LHCN-M2 (cell line): ENCODE measurements around the gene E2F2. TPM values are rescaled to one million over a fixed set of nuclear protein-coding genes. Genes with fewer than 3 reads are reported as not detected.
"Not testable (repeated sequence)": the region's sequence is repeated elsewhere in the genome, so short reads cannot be mapped to it uniquely, and the experiment has no call there.

Experiments
- DNase-seq: peaks from one replicate; pipeline ENCODE4 v3.0.0-alpha.2; 2012; ENCODE audit warnings: low read depth
- total RNA-seq: library from RNA; depleted of rRNA; stranded (reverse); fragments of >200 nt; gene quantifications from 2 replicates; pipeline ENCODE4 v1.2.3, GENCODE V29; 2014

Gene E2F2
- total RNA-seq, 1 experiment from 2014 or later = 6.6 TPM

DNA sequence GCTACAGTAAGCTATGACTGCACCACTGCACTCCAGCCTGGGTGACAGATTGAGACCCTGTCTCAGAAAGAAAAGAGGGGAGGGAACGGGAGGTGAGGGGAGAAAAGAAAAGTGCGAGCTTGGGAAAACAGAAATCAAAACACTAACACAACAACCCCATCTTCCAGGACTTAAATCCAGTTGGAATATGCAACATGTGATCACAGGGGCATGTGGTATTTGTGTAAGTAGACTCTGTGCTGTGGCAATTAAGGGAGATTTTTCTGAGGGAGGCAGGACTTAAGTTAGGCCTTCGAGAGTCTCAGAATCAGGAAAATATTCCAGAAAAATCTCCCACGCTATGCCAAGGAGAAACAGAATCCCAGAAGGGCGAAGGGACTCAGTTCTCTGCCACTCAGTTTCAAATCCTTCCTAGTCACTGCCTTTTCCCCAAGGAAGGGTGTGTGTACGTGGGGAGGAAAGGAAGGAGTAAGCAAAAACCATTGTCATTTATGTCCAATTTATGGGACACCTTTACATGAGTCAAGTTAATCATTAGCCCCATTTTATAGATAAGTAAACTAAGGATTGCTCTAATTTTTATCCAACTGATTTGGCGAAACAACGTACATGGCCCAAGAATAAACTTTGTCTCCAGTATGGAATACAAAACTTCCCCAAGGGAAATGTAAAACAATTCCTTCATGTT lies 16.0 kb upstream of the E2F2 start:
- no peak for DNase-seq

- DNase-seq = no peak
Measured at GRCh38 chr1:23545851-23546250, 14.8 kb upstream of the E2F2 start.

DNA sequence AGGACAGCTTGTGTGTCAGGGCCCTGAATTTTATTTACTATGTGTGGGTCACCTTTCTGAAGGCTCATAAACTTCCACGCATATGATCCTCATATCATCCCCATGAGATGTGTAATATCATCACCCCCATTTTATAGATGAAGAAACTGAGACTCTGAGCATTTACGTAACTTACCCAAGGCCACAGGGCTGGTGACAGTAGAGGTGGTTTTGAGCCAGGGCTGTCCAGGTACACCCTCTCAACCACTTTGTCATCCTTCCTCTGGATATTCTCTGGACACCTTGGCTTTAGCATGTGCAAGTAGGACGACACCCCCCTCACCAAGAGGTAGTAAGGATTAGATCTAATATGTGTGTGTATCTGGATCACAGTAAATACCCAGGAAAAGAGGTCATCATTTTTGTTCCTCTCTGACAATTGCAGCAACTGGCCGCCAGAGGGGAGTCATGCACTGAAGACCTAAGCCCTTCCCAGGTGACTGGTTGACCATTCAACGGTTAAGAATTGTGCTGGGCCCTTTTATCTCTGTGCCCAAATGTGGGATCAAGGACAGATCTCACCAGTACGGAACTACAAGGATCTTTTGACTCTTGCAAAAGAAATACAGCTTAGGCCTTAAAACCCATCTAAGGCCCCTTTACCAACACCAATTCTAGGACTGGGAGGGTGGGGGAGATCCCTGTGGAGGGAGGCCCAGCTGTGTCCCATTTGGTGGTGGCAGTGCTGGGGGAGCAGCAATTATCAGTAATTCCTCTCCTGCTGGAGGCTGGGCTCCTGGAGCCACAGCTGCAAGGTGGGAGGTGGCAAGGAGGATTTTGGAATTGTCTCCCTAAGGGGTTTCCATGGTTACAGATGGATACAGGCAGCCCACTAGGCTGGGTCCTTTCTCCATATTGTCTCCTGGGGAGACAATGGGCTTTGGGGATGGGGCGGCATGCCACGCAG lies 13.7 kb upstream of the E2F2 start:
- peak; percentile 74 for DNase-seq

GRCh38 chr1:23543707-23544443 lies 12.8 kb upstream of the E2F2 start:
- no peak for DNase-seq

- DNase-seq = not testable (repeated sequence)
Measured at GRCh38 chr1:23542940-23543339, 11.9 kb upstream of the E2F2 start.

GRCh38 chr1:23539698-23540266 lies 8.7 kb upstream of the E2F2 start:
- peak; percentile 88 for DNase-seq

DNA sequence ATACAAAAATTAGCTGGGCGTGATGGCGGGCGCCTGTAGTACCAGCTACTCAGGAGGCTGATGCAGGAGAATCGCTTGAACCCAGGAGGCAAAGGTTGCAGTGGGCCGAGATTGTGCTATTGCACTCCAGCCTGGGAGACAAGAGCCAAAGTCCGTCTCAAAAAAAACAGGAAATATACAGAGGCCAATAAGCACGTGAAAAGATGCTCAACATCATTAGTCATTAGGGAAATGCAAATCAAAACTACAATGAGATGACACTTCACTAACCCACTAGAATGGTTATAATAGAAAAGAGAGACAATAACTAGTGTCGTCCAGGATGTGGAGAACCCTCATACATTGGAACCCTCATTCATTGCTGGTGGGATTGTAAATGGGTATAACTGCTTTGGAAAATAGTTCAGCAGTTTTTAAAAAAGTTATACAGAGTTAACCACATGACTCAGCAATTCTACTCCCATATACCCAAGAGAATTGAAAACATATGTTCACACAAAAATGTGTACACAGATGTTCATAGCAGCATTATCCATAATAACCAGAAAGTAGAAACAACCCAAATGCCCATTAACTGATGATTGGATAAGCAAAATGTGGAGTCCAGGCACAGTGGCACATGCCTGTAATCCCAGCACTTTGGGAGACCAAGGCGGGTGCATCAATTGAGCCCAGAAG lies 6.4 kb upstream of the E2F2 start:
- DNase-seq = no peak

GRCh38 chr1:23533246-23534023 lies 2.4 kb upstream of the E2F2 start:
- DNase-seq = no peak

DNA sequence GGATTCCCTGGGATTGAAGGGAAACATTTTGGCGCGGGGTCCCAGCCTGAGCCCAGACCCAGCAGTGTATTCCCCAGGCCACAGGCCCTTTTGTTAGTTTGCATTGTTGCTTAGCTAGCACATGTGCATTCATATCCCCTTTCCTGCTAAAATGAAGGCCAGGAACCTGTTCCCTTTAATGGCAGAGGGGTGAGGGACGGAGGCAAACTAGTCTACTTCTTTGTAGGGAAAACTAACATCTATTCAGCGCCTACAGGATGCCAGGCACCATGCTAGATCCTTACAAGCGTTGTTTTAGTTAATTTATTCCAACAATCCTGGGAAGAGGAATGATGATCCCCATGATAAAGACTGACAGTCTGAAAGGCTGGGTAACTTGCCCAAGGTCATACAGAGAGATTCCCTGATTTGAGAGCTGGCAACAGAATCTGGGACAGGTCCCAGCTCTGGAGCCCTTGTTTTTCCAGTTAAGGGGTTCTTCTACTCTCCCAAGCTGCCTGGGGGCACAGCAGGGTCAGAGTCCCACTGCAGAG lies 595 bp upstream of the E2F2 start:
- no peak for DNase-seq

DNA sequence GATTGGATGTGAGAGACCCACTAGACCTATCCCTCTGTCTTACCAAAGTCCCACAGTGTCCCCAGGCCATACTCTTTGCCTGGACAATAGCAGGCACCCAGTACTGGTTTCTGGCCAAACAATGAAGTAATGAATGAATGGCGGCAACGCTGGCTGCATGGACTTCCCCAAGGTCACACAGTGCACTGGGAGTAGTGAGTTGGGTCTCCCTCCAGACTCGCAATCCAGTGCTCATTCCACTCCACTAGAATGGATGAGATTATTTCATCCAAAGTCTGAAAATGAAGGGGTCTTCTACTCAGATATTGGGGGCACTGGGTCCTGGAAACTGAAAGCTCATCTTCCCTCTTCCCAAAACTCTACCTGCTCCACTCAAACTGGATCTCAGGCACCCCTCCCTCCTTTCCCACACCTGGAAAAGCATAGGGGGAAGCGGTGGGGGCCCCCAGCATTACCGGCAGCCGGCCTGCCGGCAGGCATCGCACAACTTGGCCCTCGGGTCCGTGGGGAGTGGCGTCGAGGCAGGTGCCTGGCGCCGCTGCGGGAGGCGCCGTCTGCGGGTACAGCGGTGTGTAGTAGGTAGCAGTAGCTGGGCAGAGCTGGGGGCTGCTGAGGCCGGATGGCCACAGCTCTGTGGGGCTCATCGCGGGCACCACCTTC lies 816 bp downstream of the E2F2 start:
- no peak for DNase-seq

DNA sequence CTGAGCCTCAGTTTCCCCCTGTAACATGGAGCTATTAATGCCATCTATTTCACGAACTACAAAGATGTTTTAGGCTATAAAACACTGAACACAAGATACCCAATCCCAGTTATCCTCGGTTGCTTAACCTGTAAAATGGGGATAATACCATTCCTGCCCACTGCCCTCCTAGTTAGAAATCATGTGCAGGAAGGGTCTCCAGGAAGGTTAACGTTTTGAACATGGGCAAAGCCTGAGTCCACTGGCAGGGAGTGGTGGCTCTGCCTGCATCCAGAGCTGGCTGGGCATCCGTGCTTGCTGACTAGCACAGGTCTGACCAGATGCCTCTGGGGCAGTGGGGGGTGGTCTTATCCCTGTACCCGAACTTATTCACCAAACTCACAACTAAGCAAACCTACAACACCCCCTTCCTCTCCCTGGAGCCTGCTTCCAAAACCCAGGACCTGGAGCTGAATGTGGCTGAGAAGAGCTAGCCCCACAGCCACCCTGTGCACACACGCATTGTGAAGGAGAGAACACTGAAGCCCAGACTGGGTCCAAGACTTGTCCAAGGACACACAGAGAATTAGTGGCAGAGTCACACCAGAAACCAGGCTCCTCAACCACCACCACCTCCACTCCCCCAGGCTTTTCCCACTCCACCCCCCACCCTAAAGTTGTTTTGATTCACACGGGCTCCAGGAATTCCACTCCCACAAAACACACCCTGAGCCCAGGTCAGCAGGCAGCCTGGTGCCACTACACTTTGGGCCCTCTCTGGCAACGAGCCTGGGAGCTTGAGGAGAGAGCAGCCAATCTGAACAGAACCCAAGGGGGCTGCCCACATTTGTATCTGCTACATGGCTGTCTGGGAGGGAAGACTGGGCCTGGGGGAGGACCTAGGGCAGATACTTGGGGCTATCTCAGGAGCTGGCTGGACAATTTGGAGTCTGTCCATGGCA lies 1.6 kb downstream of the E2F2 start:
- DNase-seq = no peak

- peak; percentile 94 for DNase-seq
Measured at GRCh38 chr1:23528250-23528978, 2.6 kb downstream of the E2F2 start.

DNA sequence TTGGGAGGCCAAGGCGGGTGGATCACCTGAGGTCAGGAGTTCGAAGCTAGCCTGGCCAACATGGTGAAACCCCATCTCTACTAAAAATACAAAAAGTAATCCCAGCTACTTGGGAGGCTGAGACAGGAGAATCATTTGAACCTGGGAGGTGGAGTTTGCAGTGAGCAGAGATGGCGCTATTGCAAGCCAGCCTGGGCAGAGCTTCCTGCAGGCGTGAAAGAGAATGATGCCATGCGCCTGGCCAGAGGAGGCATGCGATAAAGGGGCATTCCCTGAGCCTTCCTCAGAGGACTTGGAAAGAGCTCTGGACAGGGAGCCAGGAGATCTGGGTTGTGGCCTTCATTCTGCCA lies 3.2 kb downstream of the E2F2 start:
- DNase-seq = no peak

GRCh38 chr1:23527366-23527765 lies 3.7 kb downstream of the E2F2 start:
- DNase-seq = no peak

DNA sequence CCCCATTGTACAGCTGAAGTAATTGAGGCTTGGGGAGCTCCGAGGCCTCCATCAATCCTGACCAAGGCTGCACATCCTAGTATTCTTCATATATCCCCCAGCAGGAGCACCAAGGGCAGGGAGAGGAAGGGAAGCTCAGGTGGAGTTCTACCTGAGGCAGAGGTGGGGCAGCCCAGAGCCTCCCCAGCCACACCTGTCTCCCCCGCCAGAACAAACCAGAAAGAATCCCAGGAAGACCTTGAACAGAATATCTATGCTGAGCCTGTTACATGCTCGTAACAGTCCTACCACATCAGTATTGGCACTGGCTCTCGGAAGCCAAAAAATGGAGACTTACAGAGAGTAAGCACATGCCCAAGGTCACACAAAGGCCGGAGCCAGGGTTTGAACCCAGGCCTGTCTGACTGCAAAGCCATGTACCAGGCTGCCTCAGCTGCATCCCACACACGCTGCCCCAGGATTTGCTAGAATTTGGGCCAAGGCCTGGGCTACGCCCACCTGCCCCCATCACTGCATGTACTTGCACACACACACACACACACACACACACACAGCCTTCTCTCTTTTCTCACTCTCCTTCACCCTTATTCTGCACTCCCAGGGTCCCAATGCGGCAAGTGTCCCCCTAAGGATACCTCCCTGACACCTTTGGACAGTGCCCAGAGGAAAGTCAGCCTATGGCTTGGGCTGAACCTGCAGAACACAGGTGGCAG lies 4.5 kb downstream of the E2F2 start:
- DNase-seq = no peak

DNA sequence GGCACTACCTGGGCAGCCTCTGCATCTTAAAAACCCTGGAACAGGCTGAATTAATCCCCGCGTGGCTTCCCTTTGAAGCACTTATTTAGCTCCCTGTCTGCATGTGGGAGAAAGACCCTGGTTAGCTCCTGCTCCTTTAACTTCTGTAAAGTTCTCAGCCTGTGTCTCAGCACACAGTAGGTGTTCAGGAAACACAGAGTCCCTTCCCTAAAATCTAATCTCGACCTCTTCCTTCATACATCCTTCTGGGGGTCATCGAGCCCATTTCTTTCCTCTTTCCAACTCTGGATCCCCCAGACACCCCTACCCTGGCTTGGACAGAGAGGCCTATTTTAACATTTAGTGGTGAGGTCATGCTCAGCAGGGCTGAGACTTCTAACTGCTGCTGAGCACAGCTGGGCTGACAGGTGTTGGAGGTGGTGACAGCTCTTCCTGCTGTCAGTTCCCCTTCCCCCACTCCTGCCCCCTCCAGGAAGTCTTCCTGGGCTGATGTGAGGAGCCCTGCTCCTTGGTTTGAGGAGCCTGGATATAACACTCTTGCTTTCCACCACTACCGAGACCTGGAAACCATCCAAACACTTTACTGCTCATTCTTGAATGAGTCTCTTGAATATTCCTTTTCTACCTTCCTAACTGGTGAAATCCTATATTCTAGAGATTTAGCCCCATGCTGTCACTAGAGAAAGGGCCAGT lies 5.3 kb downstream of the E2F2 start:
- DNase-seq = peak; percentile 55
